K562 (cell line): Measurements from ENCODE around the gene BCL11A. TPM values are rescaled to one million over a fixed set of nuclear protein-coding genes. Genes with fewer than 3 reads are reported as not detected.

Experiments
- ATAC-seq: fragments of 200-7000 bp; cut with Tn5 transposase; 3 replicates; pipeline ENCODE4 v1.9.1; 2020; ENCODE audit warnings: moderate library complexity
- BruUV-seq: library from RNA; stranded (reverse); fragments of 400-500 nt; replicated peaks from 2 replicates; lab custom pipeline; 2021; lab: Mats Ljungman, UMichigan
- CTCF ChIA-PET: fragments of 300-600 bp; formaldehyde crosslinking; extraction: SDS; loops from one replicate; lab custom pipeline; 2021; ENCODE audit warnings: low intra/inter-chr PET ratio; lab: Yijun Ruan, JAX
- POLR2A ChIA-PET: fragments of 300-600, 350-650 bp; sonication (Branson Sonifier 250); formaldehyde crosslinking; extraction: SDS; loops from one replicate; lab custom pipeline; 2021; ENCODE audit warnings: antibody characterized with exemption, inconsistent platforms; lab: Yijun Ruan, JAX
- DNase-seq, 4 experiments: peaks; one replicate each; pipeline versions ENCODE4 v3.0.0 to v3.0.0-alpha.2; 2011 to 2018; ENCODE audit warnings: low spot score in 3 of 4, mixed read lengths in 3 of 4; ENCODE audit errors: extremely low read depth in 1 of 4
- FAIRE-seq: peaks from 2 replicates; lab custom pipeline; 2011; peaks lifted over from hg19 to GRCh38; lab: Jason Lieb, UNC
- H2AFZ ChIP-seq: 2 replicates; pipeline ENCODE4 v1.6.0; 2011; ENCODE audit warnings: low read depth, low read length, control low read depth, inconsistent platforms
- H3K27ac ChIP-seq: fragments of 200-600 bp; 3 replicates; pipeline ENCODE4 v1.8.0; 2011; ENCODE audit warnings: low read depth, mild to moderate bottlenecking, control low read depth, inconsistent platforms, low read length, moderate library complexity, mixed read lengths; ENCODE audit errors: extremely low read depth
- H3K27me3 ChIP-seq, 2 experiments: fragments of 300-600 bp in 1 of 2; 2 replicates in 1 of 2; 3 replicates in 1 of 2; pipeline versions ENCODE4 v1.6.0 to v1.8.0; 2011; ENCODE audit warnings: inconsistent platforms in 2 of 2, low read length in 2 of 2, mild to moderate bottlenecking in 1 of 2, mixed read lengths in 1 of 2, moderate library complexity in 1 of 2; ENCODE audit not compliant: control insufficient read depth in 2 of 2, insufficient read depth in 2 of 2
- H3K36me3 ChIP-seq: fragments of 300-600 bp; 3 replicates; pipeline ENCODE4 v1.8.0; 2011; ENCODE audit warnings: mild to moderate bottlenecking, low read length, inconsistent platforms; ENCODE audit not compliant: control insufficient read depth, insufficient read depth
- H3K4me1 ChIP-seq, 2 experiments: fragments of 200-600 bp in 1 of 2; replicated peaks in 1 of 2; 2 replicates in 1 of 2; 3 replicates in 1 of 2; pipeline versions ENCODE4 v1.5.1 to v1.8.0; 2011; ENCODE audit warnings: inconsistent platforms in 2 of 2, low read length in 2 of 2, mild to moderate bottlenecking in 1 of 2, mixed read lengths in 1 of 2, moderate library complexity in 1 of 2; ENCODE audit not compliant: control insufficient read depth in 2 of 2, insufficient read depth in 2 of 2
- H3K4me2 ChIP-seq: 2 replicates; pipeline ENCODE4 v1.6.1; 2011; ENCODE audit warnings: low read length, control low read depth, inconsistent platforms, mixed read lengths; ENCODE audit not compliant: insufficient read depth
- H3K4me3 ChIP-seq: fragments of 200-600 bp; sonication (generic), shearing (Covaris generic); 2 replicates; pipeline ENCODE4 v1.5.1; 2016; ENCODE audit warnings: control low read depth, inconsistent platforms
- H3K79me2 ChIP-seq: fragments of 200-600 bp; 3 replicates; pipeline ENCODE4 v1.8.0; 2011; ENCODE audit warnings: low read length, inconsistent platforms; ENCODE audit not compliant: control insufficient read depth, insufficient read depth
- H3K9ac ChIP-seq, 2 experiments: 2 replicates each; pipeline versions ENCODE4 v1.6.0 to v1.6.1; 2011; ENCODE audit warnings: low read depth in 2 of 2, low read length in 2 of 2, control low read depth in 1 of 2, inconsistent platforms in 1 of 2, mild to moderate bottlenecking in 1 of 2, mixed read lengths in 1 of 2; ENCODE audit not compliant: insufficient read depth in 1 of 2
- H3K9me1 ChIP-seq: one replicate; pipeline ENCODE4 v1.6.0; 2011; ENCODE audit warnings: inconsistent platforms, mild to moderate bottlenecking, low read length, moderate library complexity; ENCODE audit not compliant: control insufficient read depth, insufficient read depth
- H3K9me3 ChIP-seq: replicated peaks from 2 replicates; pipeline ENCODE4 v1.5.1; 2011; ENCODE audit warnings: low read depth, low read length, inconsistent platforms; ENCODE audit not compliant: control insufficient read depth, insufficient read depth
- H4K20me1 ChIP-seq: replicated peaks from 2 replicates; pipeline ENCODE4 v1.6.1; 2011; ENCODE audit warnings: low read length, inconsistent platforms, mixed read lengths; ENCODE audit not compliant: control insufficient read depth, insufficient read depth
- CBFB ChIP-seq: sonication (generic); formaldehyde crosslinking; IDR thresholded peaks from 2 replicates; pipeline ENCODE4 v1.4.0; 2020; ENCODE audit warnings: mild to moderate bottlenecking, missing genetic modification reagents
- DPF2 ChIP-seq: fragments of 450-650 bp; IDR thresholded peaks from 2 replicates; pipeline ENCODE4 v1.6.1; 2016
- ELF4 ChIP-seq: fragments of 450-650 bp; formaldehyde crosslinking; IDR thresholded peaks from 2 replicates; pipeline ENCODE4 v1.4.0; 2022; ENCODE audit warnings: missing genetic modification characterization
- GTF3C2 ChIP-seq: IDR thresholded peaks from 3 replicates; pipeline ENCODE4 v1.6.1; 2011; ENCODE audit warnings: borderline replicate concordance, mild to moderate bottlenecking, moderate library complexity; ENCODE audit not compliant: insufficient read length; ENCODE audit errors: extremely low read depth
- KLF6 ChIP-seq: fragments of 250-450 bp; sonication (Bioruptor Pico); IDR thresholded peaks from 2 replicates; pipeline ENCODE4 v1.4.0; 2020; ENCODE audit warnings: mild to moderate bottlenecking, moderate library complexity, borderline replicate concordance
- LEF1 ChIP-seq: fragments of 450-650 bp; IDR thresholded peaks from 2 replicates; pipeline ENCODE4 v1.6.1; 2016; ENCODE audit warnings: mild to moderate bottlenecking
- MCM3 ChIP-seq: fragments of 450-650 bp; IDR thresholded peaks from 2 replicates; pipeline ENCODE4 v1.6.1; 2016
- MYC ChIP-seq, 2 experiments: fragments of 250-450 bp in 1 of 2; sonication (Bioruptor Pico) in 1 of 2; IDR thresholded peaks; 2 replicates each; pipeline versions ENCODE4 v1.5.1 to v1.6.1; 2012 to 2021; ENCODE audit warnings: low read depth in 2 of 2, borderline replicate concordance in 1 of 2, improper control_type of control experiment in 1 of 2, low read length in 1 of 2, mild to moderate bottlenecking in 1 of 2, moderate library complexity in 1 of 2
- NFXL1 ChIP-seq: fragments of 450-650 bp; formaldehyde crosslinking; IDR thresholded peaks from 2 replicates; pipeline ENCODE4 v1.4.0; 2021; ENCODE audit warnings: mild to moderate bottlenecking
- OTX1 ChIP-seq: fragments of 450-650 bp; formaldehyde crosslinking; IDR thresholded peaks from 2 replicates; pipeline ENCODE4 v1.4.0; 2022; ENCODE audit warnings: mild to moderate bottlenecking
- POLR2AphosphoS5 ChIP-seq: IDR thresholded peaks from 2 replicates; pipeline ENCODE4 v1.6.1; 2011; ENCODE audit warnings: mild to moderate bottlenecking, low read depth, low read length, moderate library complexity; ENCODE audit not compliant: control insufficient read depth, insufficient read depth
- POLR2G ChIP-seq: fragments of 200-400 bp; formaldehyde crosslinking; IDR thresholded peaks from 2 replicates; pipeline ENCODE4 v1.6.1; 2017; ENCODE audit warnings: low read depth, mild to moderate bottlenecking, antibody characterized with exemption, low read length, moderate library complexity
- SMAD3 ChIP-seq: fragments of 450-650 bp; formaldehyde crosslinking; conservative IDR thresholded peaks from 2 replicates; pipeline ENCODE4 v1.4.0; 2020; ENCODE audit warnings: mild to moderate bottlenecking
- SOX6 ChIP-seq: fragments of 450-650 bp; IDR thresholded peaks from 2 replicates; pipeline ENCODE4 v1.6.1; 2014; ENCODE audit warnings: mild to moderate bottlenecking
- TFE3 ChIP-seq: fragments of 450-650 bp; formaldehyde crosslinking; IDR thresholded peaks from 2 replicates; pipeline ENCODE4 v1.4.0; 2020; ENCODE audit warnings: mild to moderate bottlenecking, mixed read lengths
- ZBTB12 ChIP-seq: fragments of 250-450 bp; sonication (Bioruptor Pico); IDR thresholded peaks from 2 replicates; pipeline ENCODE4 v1.4.0; 2020
- ZNF23 ChIP-seq: fragments of 250-450 bp; sonication (Bioruptor Pico); IDR thresholded peaks from 2 replicates; pipeline ENCODE4 v1.4.0; 2020; ENCODE audit warnings: mild to moderate bottlenecking
- ZNF445 ChIP-seq: fragments of 250-450 bp; sonication (Bioruptor Pico); IDR thresholded peaks from 2 replicates; pipeline ENCODE4 v1.4.0; 2020; ENCODE audit warnings: low read depth, mild to moderate bottlenecking, moderate library complexity
- WGBS: fragments of 100-300 bp; shearing (Covaris generic); methylation state at CpG from one replicate; pipeline ENCODE4 v1.1.6; 2016; ENCODE audit warnings: low coverage, mixed read lengths; ENCODE audit not compliant: insufficient coverage; ENCODE audit errors: missing lambda C conversion rate; 5-methylcytosine and 5-hydroxymethylcytosine counted together
- in situ Hi-C: fragments of 300-500 bp; cut with MboI; formaldehyde crosslinking; loops from 4 replicates; pipeline ENCODE4 v1.15.0; 2018; ENCODE audit warnings: inconsistent platforms, mixed read lengths
- intact Hi-C: fragments of 100-400 bp; cut with micrococcal nuclease; formaldehyde crosslinking; loops from 2 replicates; pipeline ENCODE4 v1.14.2; 2022
- polyA plus RNA-seq, 8 experiments: library from polyadenylated mRNA; depleted of rRNA in 4 of 8; stranded (reverse) in 5 of 8; unstranded in 3 of 8; fragments of >200 nt; fragmentation: Nextera tagmentation in 2 of 8; fragmentation: Illumina TruSeq in 1 of 8; extraction: Ambion mirVana in 2 of 8; extraction: Trizol in 1 of 8; gene quantifications; 2 replicates each; pipeline versions ENCODE4 v1.2.1 to v1.2.3, GENCODE V29; 2011 to 2014; ENCODE audit warnings: inconsistent platforms in 1 of 8, missing spikeins in 1 of 8
- total RNA-seq, 7 experiments: library from RNA; depleted of rRNA in 6 of 7; stranded (reverse); fragments of >200 nt in 6 of 7; fragmentation: Illumina TruSeq in 2 of 7; extraction: Trizol in 2 of 7; gene quantifications; 2 replicates each; pipeline versions ENCODE4 v1.2.1 to v1.2.3, GENCODE V29; 2011 to 2021; ENCODE audit warnings: low replicate concordance in 1 of 7

Gene BCL11A
- total and polyA plus RNA-seq, 9 of the 15 experiments (the other 6 are each of a cell fraction or from before 2014, with no cell fraction given) = 0.13 TPM; not detected in 8

DNA sequence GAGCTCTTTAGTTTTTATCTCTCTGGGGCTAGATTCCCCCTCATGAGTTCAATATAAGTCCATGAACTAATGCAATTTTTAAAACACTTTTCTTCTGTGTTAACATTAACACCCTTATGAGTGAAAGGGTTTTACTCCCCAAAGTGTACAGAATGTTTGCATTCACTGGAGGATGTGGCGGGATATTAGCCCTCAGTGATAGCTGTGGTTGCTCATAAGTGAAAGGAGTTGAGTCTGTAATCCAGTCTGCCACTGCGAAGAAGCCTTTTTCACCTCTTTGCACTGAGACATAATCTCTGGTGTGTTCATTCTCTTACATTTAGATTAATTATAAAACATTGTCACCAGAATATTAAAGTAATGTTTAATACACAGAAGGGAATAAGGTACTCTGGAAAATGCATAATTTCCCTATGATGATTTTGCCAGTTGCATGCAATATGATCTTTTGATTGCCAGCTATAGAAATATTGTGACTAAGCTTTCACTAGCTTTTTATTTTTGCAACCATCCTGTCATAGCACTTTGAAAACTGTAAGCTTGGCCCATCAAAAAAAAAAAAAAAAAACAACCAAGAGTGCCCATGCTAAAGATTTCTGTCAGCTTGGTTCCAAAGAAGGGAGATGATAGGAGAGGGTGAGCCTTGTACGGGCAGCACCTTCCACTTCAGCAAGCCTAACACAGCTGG lies 113.2 kb downstream of the BCL11A start:
- no peak overlapping the region for H3K4me3 ChIP-seq
- intact Hi-C loops = no loop called here
- no peaks in the 10 kb centered on the region; a peak in 1 of 5 replicates for H3K27me3 ChIP-seq
- H3K36me3 ChIP-seq = no peaks in the 10 kb centered on the region
- WGBS = 2% methylated on average over 3 of the region's 3 CpGs
- ChIA-PET CTCF (no interaction called here), POLR2A (interaction anchor here (1.4 kb wide), 1 partner anchor 10 kb away, joined by 5 read pairs; no protein-coding TSS in a partner anchor)
- ATAC-seq (no peak), FAIRE-seq (no peak), DNase-seq (no peak)
- H4K20me1 ChIP-seq = peaks cover 4% of the 10 kb centered on the region; the same call in 1 of the 2 replicates
- no peak overlapping the region for H3K27ac ChIP-seq
- H3K4me2 ChIP-seq = no peak overlapping the region
- BruUV-seq = no TSS peak
- H2AFZ ChIP-seq = no peak overlapping the region
- no peaks in the 10 kb centered on the region for H3K9me1 ChIP-seq
- in situ Hi-C loops = no loop called here
- H3K9ac ChIP-seq = no peak overlapping the region
- no peaks in the 10 kb centered on the region for H3K79me2 ChIP-seq
- peaks cover 0 to 3% of the 10 kb centered on the region in 2 experiments; a peak in 2 of 5 replicates for H3K4me1 ChIP-seq
- no peaks in the 10 kb centered on the region for H3K9me3 ChIP-seq
- TF ChIP-seq DPF2 (no peak), NFXL1 (CRISPR knock-in tag) (no peak), TFE3 (no peak), MCM3 (no peak), ZNF23 (CRISPR knock-in tag) (no peak), ELF4 (CRISPR knock-in tag) (no peak), ZNF445 (CRISPR knock-in tag) (no peak), CBFB (CRISPR knock-in tag) (no peak), LEF1 (no peak), GTF3C2 (no peak), KLF6 (CRISPR knock-in tag) (no peak), ZBTB12 (CRISPR knock-in tag) (no peak), POLR2G (no peak), SMAD3 (no peak), SOX6 (no peak), MYC (IDR thresholded peaks at IDR 0.05; ENCODE audit: low read depth, low read length) (no peak), MYC (CRISPR knock-in tag; IDR thresholded peaks at IDR 0.05; ENCODE audit: borderline replicate concordance, low read depth) (no peak), OTX1 (CRISPR knock-in tag) (no peak), POLR2AphosphoS5 (no peak)
